PFSK-1 (cell line): ENCODE measurements around the gene NRXN3.

Experiments
- FOXP2 ChIP-seq: optimal IDR thresholded peaks from 2 replicates; pipeline ENCODE3; 2011; ENCODE audit warnings: borderline replicate concordance, control low read depth, inconsistent platforms; ENCODE audit not compliant: insufficient read depth; ENCODE audit errors: extremely low read length, extremely low read depth
- POLR2AphosphoS5 ChIP-seq: IDR thresholded peaks from 2 replicates; pipeline ENCODE4 v1.6.1; 2012; ENCODE audit warnings: low read depth, mild to moderate bottlenecking, control low read depth, low read length, moderate library complexity
- SIN3A ChIP-seq: IDR thresholded peaks from 2 replicates; pipeline ENCODE4 v1.6.1; 2012; ENCODE audit warnings: mild to moderate bottlenecking, low read length, moderate library complexity, borderline replicate concordance; ENCODE audit not compliant: insufficient read depth
- TAF1 ChIP-seq: IDR thresholded peaks from 2 replicates; pipeline ENCODE4 v1.6.1; 2012; ENCODE audit warnings: low read length, control low read depth, borderline replicate concordance; ENCODE audit not compliant: insufficient read depth
- TF ChIP-seq, protein P1 (sequence below), 2 experiments: IDR thresholded peaks; 2 replicates each; pipeline versions ENCODE4 v1.6.1 to v1.8.0; 2011 to 2012; ENCODE audit warnings: low read depth in 2 of 2, low read length in 2 of 2, control low read depth in 1 of 2, inconsistent platforms in 1 of 2, mild to moderate bottlenecking in 1 of 2, moderate library complexity in 1 of 2; ENCODE audit not compliant: insufficient read depth in 1 of 2

Gene NRXN3

GRCh38 chr14:78598046-78598920 lies 428.1 kb downstream of the NRXN3 start:
- TF ChIP-seq TAF1 (no peak), SIN3A (no peak), FOXP2 (no peak), POLR2AphosphoS5 (no peak)
- TF ChIP-seq, protein P1, sequence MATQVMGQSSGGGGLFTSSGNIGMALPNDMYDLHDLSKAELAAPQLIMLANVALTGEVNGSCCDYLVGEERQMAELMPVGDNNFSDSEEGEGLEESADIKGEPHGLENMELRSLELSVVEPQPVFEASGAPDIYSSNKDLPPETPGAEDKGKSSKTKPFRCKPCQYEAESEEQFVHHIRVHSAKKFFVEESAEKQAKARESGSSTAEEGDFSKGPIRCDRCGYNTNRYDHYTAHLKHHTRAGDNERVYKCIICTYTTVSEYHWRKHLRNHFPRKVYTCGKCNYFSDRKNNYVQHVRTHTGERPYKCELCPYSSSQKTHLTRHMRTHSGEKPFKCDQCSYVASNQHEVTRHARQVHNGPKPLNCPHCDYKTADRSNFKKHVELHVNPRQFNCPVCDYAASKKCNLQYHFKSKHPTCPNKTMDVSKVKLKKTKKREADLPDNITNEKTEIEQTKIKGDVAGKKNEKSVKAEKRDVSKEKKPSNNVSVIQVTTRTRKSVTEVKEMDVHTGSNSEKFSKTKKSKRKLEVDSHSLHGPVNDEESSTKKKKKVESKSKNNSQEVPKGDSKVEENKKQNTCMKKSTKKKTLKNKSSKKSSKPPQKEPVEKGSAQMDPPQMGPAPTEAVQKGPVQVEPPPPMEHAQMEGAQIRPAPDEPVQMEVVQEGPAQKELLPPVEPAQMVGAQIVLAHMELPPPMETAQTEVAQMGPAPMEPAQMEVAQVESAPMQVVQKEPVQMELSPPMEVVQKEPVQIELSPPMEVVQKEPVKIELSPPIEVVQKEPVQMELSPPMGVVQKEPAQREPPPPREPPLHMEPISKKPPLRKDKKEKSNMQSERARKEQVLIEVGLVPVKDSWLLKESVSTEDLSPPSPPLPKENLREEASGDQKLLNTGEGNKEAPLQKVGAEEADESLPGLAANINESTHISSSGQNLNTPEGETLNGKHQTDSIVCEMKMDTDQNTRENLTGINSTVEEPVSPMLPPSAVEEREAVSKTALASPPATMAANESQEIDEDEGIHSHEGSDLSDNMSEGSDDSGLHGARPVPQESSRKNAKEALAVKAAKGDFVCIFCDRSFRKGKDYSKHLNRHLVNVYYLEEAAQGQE (IDR thresholded peaks at IDR 0.05; ENCODE audit: insufficient read depth in 1 of 2, low read depth in 2 of 2, low read length in 2 of 2) = no peak

GRCh38 chr14:78605025-78605762 lies 435.0 kb downstream of the NRXN3 start:
- TF ChIP-seq, protein P1 (IDR thresholded peaks at IDR 0.05; ENCODE audit: insufficient read depth in 1 of 2, low read depth in 2 of 2, low read length in 2 of 2) = no peak
- TF ChIP-seq POLR2AphosphoS5 = no peak
- TF ChIP-seq FOXP2 = no peak
- TF ChIP-seq SIN3A = no peak
- no peak for TF ChIP-seq TAF1

DNA sequence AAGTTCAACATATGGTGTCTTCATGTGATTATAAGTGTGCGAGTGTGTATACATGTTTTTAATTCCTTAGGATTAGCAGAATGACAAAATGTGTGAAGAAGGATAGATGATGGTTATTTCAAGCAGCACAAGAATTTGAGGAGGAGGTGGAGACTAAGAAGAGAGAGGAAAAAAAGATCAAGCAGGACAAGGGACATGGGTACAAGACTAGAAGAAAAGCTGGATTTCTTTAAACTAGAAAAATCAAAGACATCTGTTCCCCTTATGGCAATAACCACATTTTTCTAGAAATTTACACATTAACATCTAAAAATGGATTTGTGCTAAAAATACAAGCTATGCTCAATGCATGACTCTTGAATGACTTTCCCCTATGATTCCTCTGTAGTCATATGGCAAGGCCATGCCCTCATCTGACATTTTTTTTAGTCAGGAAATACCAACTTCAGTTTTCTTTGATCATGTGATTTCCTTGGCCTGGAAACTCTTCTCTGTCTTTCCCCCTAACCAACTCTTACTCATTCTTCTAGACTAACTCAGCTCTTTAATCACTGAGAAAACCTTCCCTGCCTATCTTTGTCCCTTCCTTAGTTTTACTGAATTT lies 435.8 kb downstream of the NRXN3 start:
- TF ChIP-seq POLR2AphosphoS5 (no peak), TAF1 (no peak), FOXP2 (no peak), SIN3A (no peak)
- TF ChIP-seq, protein P1 (IDR thresholded peaks at IDR 0.05; ENCODE audit: insufficient read depth in 1 of 2, low read depth in 2 of 2, low read length in 2 of 2) = no peak

DNA sequence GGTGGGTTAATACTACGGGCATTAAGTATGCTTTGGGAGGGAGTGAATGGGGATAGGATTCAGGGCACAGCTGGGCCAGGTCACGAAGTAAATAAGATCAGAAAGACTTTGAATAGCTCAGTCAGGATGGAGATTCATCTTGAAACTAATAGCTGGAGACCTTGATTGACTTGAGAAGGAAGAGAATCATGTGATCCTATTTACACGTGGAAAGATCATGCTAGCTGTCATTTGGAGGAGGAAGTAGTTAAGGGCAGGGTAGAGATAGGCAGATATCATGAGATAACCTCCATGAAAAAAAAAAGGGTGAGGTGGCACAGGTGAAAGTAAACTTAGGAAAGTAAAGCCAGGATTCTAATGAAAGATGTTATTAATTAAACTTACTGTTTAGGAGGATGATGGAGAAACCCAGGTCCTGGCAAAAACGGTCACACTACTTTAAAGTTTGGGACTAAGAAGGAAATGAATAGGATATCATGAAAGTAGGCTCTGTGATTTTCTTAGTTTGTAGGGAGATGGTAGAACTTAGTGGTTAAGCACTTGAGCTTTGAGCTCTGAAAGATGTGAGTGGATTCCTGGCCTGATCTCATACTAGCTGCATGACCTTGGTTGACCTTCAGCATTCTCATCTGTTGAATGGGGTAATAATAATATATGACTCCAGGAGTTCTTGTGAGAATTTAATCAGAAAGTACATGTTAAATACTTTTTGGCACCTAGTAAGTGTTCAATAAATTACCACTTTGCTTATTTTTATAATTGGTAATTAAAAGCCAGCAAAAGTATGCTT lies 439.0 kb downstream of the NRXN3 start:
- no peak for TF ChIP-seq SIN3A
- no peak for TF ChIP-seq POLR2AphosphoS5
- no peak for TF ChIP-seq FOXP2
- TF ChIP-seq TAF1 = no peak
- TF ChIP-seq, protein P1 (IDR thresholded peaks at IDR 0.05; ENCODE audit: insufficient read depth in 1 of 2, low read depth in 2 of 2, low read length in 2 of 2) = no peak
